GM12872 (cell line): Measurements from ENCODE around the gene FMO2.

Source experiments
- CTCF ChIP-seq: IDR thresholded peaks from 3 replicates; pipeline ENCODE4 v1.5.1; 2011; ENCODE audit warnings: low read depth, mild to moderate bottlenecking, low read length, moderate library complexity; ENCODE audit not compliant: insufficient read depth

FMO2 gene

GRCh38 chr1:171185091-171185490, at the start of gene FMO2:
Gene FMO2, plus strand, starts transcription at chr1:171185300. Its CDS starts 414 bp downstream, at chr1:171185714.
- TF ChIP-seq CTCF = no peak

- TF ChIP-seq CTCF = no peak
These were observed 47.5 kb upstream of the FMO2 start for GRCh38 chr1:171137580-171137979.

- no peak for TF ChIP-seq CTCF
These were observed 46.1 kb upstream of the FMO2 start for GRCh38 chr1:171138980-171139379.

GRCh38 chr1:171139890-171140289, 45.2 kb upstream of the FMO2 start:
- no peak for TF ChIP-seq CTCF

GRCh38 chr1:171140401-171140800, 44.7 kb upstream of the FMO2 start:
- no peak for TF ChIP-seq CTCF

GRCh38 chr1:171140956-171141687, 44.0 kb upstream of the FMO2 start:
- TF ChIP-seq CTCF = no peak

GRCh38 chr1:171141688-171142415, 43.2 kb upstream of the FMO2 start:
- no peak for TF ChIP-seq CTCF
